GM21367 (cell line): Measurements from ENCODE around the gene LUC7L3.

Source experiments
- ATAC-seq: cut with Tn5 transposase; IDR thresholded peaks from one replicate; pipeline ENCODE4 v1.9.1; 2021; ENCODE audit not compliant: unreplicated experiment

LUC7L3 gene

DNA sequence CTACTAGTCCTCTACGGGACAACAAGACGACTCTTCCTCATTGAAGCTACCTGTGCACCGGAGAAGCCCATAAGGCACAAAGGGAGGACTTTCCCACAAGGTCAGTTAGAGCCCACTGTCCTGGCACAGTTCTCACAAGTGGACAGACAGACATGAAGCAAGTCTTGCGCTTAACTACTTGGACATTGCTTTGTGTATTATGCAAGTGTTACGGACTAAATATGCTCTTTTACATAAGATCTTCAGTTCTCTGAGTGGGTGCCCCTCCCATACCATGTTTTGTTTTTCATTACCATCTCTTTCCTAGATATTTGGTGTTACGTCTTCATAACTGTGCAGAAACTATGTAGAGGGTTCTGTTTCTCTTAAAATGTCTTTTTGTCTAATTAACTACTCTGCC lies 29.8 kb downstream of the LUC7L3 start:
- ATAC-seq: no peak

DNA sequence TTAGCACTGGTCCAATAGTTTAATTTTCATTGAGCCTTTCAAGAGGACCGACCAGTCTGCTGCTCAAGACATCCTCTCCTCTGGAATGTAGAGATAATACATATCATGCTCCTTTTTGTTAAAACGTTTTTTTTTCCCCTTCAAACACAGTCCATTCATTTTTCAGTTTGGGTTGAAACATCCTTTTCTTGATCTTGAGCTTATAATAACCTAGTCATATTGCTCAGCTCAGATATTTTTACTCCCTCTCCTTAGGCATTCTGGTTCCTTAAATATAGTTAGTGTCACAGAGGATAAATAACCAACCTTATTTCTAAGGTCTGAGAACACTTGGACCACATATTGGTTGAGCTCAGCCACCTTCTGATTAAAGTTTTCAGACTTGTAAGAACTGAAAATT lies 35.1 kb downstream of the LUC7L3 start:
- ATAC-seq: no peak

DNA sequence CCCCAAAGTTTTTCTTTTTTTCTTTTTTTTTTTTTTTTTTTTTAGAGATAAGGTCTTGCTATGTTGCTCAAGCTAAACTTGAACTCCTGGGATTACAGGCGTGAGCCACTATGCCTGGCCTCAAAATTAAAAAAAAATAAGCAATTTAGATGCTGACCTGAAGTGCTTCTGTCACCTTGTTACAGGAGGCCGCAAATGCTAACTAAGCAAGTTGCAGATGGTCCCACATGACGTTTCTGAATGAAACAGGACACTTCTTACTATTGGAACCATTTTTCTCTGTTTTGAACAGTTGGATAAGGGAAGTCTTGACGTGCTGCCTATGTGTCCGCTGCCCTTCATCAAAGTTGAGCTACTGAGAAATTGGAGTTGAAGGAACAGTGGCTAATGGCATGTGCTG lies 39.1 kb downstream of the LUC7L3 start:
- no peak for ATAC-seq

GRCh38 chr17:50758989-50759544 lies 39.7 kb downstream of the LUC7L3 start:
- ATAC-seq: no peak

DNA sequence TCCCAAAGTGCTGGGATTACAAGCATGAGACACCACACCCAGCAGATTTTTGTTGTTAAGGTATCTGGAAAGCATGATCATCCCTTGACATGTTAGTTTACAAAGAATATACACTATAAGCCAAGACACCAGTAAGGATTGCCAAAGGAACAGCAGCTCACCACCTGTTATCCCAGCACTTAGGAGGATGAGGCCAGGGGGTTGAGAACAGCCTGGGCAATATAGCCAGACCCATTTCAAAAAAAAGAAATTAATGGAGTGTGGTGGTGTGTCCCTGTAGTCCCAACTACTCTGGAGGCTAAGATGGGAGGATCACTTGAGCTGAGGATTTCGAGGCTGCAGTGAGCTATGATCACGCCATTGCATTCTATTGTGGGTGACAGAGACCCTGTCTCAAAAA lies 42.8 kb downstream of the LUC7L3 start:
- no peak for ATAC-seq

- ATAC-seq: no peak
These were observed 44.5 kb downstream of the LUC7L3 start for GRCh38 chr17:50763716-50764475.

DNA sequence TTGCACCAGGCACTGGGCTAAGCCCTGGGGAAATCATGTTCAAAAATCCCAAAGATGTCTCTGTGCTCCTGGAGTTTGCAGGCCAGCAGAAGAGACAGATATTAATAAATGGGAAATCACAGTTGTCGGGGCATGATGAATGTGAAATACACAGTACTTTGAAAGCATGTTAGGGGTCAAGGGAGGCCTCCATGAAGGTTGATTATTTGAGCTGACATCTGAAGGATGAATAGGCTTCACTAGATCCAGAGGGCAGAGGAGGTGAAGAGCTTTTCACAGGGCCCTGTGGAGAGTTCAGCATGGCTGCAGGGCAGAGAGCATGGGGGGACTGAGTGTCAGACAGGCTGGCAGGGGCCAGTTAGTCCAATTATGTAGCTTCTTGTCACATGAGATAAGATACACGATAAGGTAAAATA lies 45.3 kb downstream of the LUC7L3 start:
- ATAC-seq: no peak

GRCh38 chr17:50765454-50766221 lies 46.2 kb downstream of the LUC7L3 start:
- peak; percentile 58 for ATAC-seq

DNA sequence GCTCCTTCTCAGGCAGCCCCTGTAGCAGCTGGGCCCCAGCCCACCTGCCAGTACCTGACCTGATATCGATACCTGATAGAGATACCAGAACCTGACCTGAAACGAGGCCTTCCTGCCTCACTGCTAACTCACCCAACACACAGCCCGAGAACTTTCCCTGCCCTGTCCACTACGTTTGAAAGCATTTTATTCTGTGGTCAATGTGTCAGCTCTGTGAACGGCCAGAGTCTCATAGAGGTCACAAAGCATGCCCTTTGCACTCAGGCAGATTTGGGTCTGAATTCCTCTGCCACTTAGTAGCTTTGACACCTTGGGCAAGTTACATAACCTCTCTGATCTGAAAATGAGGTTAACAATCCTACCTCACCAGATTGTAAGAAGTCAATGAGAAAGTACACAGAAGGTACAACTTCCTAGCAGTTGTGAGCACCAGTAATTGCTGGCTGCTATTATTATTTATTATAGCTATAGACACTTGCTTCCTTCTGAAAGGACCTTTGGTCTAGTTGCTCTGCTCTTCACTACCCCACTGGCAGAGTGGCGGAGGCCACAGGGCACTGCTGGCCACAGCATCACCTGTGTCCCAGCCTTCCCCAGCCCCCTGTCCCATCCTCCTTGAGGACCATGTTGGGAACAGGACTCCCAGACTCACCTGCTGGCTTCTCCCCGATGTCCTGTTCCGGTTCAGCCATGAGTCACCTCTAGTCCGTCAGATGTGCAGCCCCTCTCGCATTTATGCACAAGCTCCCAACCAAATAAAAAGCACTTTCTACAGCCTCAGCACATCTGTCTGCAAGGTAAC lies 47.0 kb downstream of the LUC7L3 start:
- no peak for ATAC-seq

GRCh38 chr17:50767030-50767429 lies 47.6 kb downstream of the LUC7L3 start:
- no peak for ATAC-seq

DNA sequence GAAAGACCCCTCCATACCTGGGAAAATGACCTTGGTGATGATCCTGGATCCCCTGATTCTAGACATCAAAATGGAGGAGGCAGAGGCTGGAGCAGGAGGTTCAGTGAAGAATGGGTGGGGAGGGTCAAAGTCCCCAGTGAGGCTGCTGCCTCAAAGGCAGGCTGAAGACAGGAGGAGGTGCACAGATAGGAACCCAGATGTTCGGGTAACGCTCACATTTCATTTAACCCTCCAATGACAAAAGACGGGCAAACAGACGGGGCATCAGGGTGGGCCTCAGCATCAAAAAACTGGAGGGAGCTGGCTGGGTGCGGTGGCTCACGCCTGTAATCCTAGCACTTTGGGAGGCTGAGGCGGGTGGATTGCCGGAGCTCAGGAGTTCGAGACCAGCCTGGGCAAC lies 48.0 kb downstream of the LUC7L3 start, which contains the start of gene ANKRD40CL:
ANKRD40CL (minus strand) TSS at position 73 of the 400 bp plus-strand sequence. CDS start 605 bp downstream, outside the sequence.
- ATAC-seq: no peak

- no peak for ATAC-seq
These were observed 49.0 kb downstream of the LUC7L3 start for GRCh38 chr17:50768346-50768761.

DNA sequence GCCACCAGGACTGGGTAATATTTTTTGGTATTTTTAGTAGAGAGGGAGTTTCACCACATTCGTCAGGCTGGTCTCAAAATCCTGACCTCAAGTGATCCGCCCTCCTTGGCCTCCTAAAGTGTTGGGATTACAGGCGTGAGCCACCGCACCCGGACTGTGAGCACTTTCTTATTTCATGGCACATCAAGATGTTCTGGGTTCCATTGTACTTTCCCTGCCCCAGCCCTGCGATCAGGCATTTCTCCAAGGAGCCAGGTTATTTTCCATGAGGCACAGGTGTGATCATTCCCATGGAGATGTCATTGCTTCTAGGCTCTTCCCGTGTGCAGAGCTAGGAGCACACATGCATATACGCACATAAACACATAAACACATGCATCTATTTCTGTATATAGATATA lies 50.5 kb downstream of the LUC7L3 start:
- ATAC-seq: no peak

GRCh38 chr17:50770346-50770745 lies 50.9 kb downstream of the LUC7L3 start:
- no peak for ATAC-seq

DNA sequence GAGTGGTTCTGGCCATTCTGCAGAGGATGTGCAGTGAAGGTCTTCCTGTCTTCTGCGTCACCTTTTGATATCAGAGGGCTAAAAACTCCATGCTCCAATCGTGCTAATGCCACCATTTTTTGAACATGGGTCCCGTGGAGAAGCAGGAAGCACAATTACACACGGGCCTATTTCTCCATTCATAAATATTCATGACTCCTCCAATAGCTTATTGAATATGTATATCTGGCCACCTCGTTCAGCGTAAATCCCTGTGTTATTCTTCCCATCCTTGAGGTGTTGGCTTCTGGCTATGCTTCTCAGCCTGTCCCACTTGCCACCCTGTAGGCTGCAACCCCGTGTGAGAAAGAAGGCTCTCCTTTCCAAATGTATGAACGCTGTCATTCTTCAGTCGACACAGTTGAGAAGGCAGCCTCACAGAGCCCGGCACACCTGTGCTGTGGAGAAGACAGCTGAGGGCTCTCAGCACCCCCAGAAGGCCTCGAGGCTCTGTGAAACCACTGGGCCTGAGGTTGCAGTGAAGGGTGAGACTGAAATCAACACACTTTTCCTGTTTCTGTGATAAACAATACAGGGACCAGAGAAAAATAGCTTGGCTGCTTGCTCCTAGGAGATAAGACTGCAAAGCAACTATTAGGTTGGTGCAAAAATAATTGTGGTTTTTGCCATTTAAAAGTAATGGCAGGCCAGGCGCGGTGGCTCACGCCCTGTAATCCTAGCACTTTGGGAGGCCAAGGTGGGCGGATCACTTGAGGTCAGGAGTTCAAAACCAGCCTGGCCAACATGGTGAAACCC lies 52.8 kb downstream of the LUC7L3 start:
- ATAC-seq: no peak

GRCh38 chr17:50774225-50774803 lies 54.9 kb downstream of the LUC7L3 start:
- no peak for ATAC-seq

GRCh38 chr17:50775926-50776325 lies 56.5 kb downstream of the LUC7L3 start:
- ATAC-seq: no peak

DNA sequence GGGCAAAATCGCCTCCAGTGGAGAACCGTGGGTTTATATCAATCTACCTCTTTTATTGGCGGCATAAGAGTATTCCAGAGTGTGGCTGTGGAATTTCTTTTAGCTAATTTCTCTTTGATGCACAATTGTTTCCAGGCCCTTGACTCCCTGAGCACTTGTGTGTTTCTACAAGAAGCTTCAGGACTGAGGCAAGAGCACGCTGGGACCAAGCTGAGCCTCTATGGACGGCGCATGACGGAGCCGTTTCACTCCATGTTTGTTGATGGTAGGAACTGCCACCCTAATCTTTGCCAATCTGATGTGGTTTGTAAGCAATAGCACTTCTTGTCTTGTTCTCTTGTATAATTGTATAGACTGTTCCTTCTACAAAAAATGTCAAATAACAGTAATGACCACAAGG lies 59.1 kb downstream of the LUC7L3 start:
- no peak for ATAC-seq

DNA sequence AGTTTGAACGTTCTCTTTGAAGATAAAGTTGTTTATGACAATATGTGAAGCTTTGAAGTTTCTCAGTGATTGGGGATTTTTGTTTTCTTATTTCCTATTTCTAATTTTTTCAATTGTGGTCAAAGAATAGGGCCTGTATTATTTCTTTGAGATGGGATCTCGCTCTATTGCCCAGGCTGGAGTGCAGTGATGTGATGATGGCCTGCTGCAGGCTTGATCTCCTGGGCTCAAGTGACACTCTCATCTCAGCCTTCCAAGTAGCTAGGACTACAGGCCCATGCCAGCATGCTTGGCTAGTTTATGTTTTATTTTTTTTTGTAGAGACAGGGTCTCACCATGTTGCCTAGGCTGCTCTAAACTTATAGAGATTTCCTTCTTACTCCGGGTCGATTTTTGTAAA lies 59.6 kb downstream of the LUC7L3 start:
- ATAC-seq: no peak

GRCh38 chr17:50779747-50780353 lies 60.4 kb downstream of the LUC7L3 start:
- ATAC-seq: no peak
